HepG2 (cell line): ENCODE results near the gene FRMD5.

Source experiments
- ATF5 ChIP-seq: sonication (generic); formaldehyde crosslinking; IDR thresholded peaks from 2 replicates; pipeline ENCODE4 v1.4.0; 2020; ENCODE audit warnings: mild to moderate bottlenecking, low read depth, missing genetic modification reagents
- HNRNPL ChIP-seq: fragments of 200-400 bp; formaldehyde crosslinking; IDR thresholded peaks from 2 replicates; pipeline ENCODE4 v1.6.1; 2017; ENCODE audit warnings: mild to moderate bottlenecking, low read depth, low read length
- JUND ChIP-seq: sonication (generic); formaldehyde crosslinking; IDR thresholded peaks from 2 replicates; pipeline ENCODE4 v1.8.0; 2022; ENCODE audit warnings: mild to moderate bottlenecking, missing genetic modification reagents
- MXI1 ChIP-seq: IDR thresholded peaks from 3 replicates; pipeline ENCODE4 v1.6.1; 2012; ENCODE audit warnings: low read depth, low read length, inconsistent platforms, borderline replicate concordance
- SMC3 ChIP-seq: IDR thresholded peaks from 2 replicates; pipeline ENCODE4 v1.6.1; 2011; ENCODE audit warnings: low read length, improper control_type of control experiment
- SUZ12 ChIP-seq: fragments of 150-350 bp; IDR thresholded peaks from 2 replicates; pipeline ENCODE4 v1.6.1; 2014; ENCODE audit warnings: low read depth, low read length

- TF ChIP-seq HNRNPL (no peak), SUZ12 (no peak), MXI1 (no peak), ATF5 (CRISPR knock-in tag) (no peak), SMC3 (no peak), JUND (CRISPR knock-in tag) (no peak)
These were observed 225.2 kb downstream of the FRMD5 start for GRCh38 chr15:43969802-43970375.
